Subcutaneous abdominal adipose tissue (tissue), 5 donors: ENCODE results near the gene TSLP.

ENCODE experiments used
- H3K27ac ChIP-seq: one replicate; pipeline ENCODE4 v1.7.0; 2013; ENCODE audit warnings: low read depth, mild to moderate bottlenecking, inconsistent platforms, low read length, moderate library complexity
- H3K27me3 ChIP-seq, 5 donors: one replicate each; pipeline ENCODE4 v1.7.0; 2013; ENCODE audit warnings: low read length in 5 of 5, inconsistent platforms in 1 of 5; ENCODE audit not compliant: control insufficient read depth in 5 of 5, insufficient read depth in 4 of 5
- H3K36me3 ChIP-seq, 5 donors: one replicate each; pipeline ENCODE4 v1.7.0; 2013; ENCODE audit warnings: low read length in 5 of 5; ENCODE audit not compliant: control insufficient read depth in 5 of 5, insufficient read depth in 5 of 5
- H3K4me1 ChIP-seq, 5 donors: one replicate each; pipeline ENCODE4 v1.7.0; 2013; ENCODE audit warnings: low read length in 5 of 5, mild to moderate bottlenecking in 3 of 5, moderate library complexity in 1 of 5; ENCODE audit not compliant: control insufficient read depth in 5 of 5, insufficient read depth in 5 of 5
- H3K4me3 ChIP-seq, 5 donors: one replicate each; pipeline ENCODE4 v1.7.0; 2013; ENCODE audit warnings: low read length in 5 of 5, low read depth in 1 of 5
- H3K9ac ChIP-seq, 5 donors: one replicate each; pipeline ENCODE4 v1.7.0; 2013; ENCODE audit warnings: low read length in 5 of 5, mild to moderate bottlenecking in 4 of 5, moderate library complexity in 3 of 5
- H3K9me3 ChIP-seq, 5 donors: one replicate each; pipeline ENCODE4 v1.7.0; 2013; ENCODE audit warnings: low read length in 5 of 5; ENCODE audit not compliant: control insufficient read depth in 5 of 5
- donor health status: healthy.
- donor health status: healthy.
- donor health status: healthy.
- donor health status: healthy.
- donor health status: healthy.

The TSLP gene

GRCh38 chr5:111119221-111119620 lies 47.7 kb downstream of the TSLP start:
- peaks cover 45 to 67% (median 53%) of the 10 kb centered on the region in 5 donors for H3K36me3 ChIP-seq
- no peaks in the 10 kb centered on the region for H3K4me1 ChIP-seq
- H3K4me3 ChIP-seq: no peak overlapping the region
- H3K27me3 ChIP-seq: no peaks in the 10 kb centered on the region
- H3K9me3 ChIP-seq: no peaks in the 10 kb centered on the region
- H3K27ac ChIP-seq: no peak overlapping the region
- no peak overlapping the region for H3K9ac ChIP-seq

GRCh38 chr5:111119856-111120255 lies 48.3 kb downstream of the TSLP start:
- Histone ChIP-seq H3K27ac (no peak overlapping the region), H3K4me1 (no peaks in the 10 kb centered on the region), H3K27me3 (no peaks in the 10 kb centered on the region), H3K9me3 (no peaks in the 10 kb centered on the region), H3K9ac (no peak overlapping the region), H3K36me3 (peaks cover 43 to 65% (median 57%) of the 10 kb centered on the region in 5 donors), H3K4me3 (no peak overlapping the region)

GRCh38 chr5:111120911-111121310 lies 49.4 kb downstream of the TSLP start:
- Histone ChIP-seq H3K9me3 (no peaks in the 10 kb centered on the region), H3K4me1 (no peaks in the 10 kb centered on the region), H3K27ac (no peak overlapping the region), H3K36me3 (peaks cover 46 to 72% (median 64%) of the 10 kb centered on the region in 5 donors), H3K27me3 (no peaks in the 10 kb centered on the region), H3K4me3 (no peak overlapping the region), H3K9ac (no peak overlapping the region)

GRCh38 chr5:111121926-111122325 lies 50.4 kb downstream of the TSLP start:
- Histone ChIP-seq H3K27me3 (no peaks in the 10 kb centered on the region), H3K9ac (no peak overlapping the region), H3K4me3 (no peak overlapping the region), H3K4me1 (no peaks in the 10 kb centered on the region), H3K27ac (no peak overlapping the region), H3K9me3 (no peaks in the 10 kb centered on the region), H3K36me3 (peaks cover 52 to 82% (median 73%) of the 10 kb centered on the region in 5 donors)

- no peaks in the 10 kb centered on the region for H3K4me1 ChIP-seq
- H3K4me3 ChIP-seq: no peak overlapping the region
- peaks cover 50 to 81% (median 73%) of the 10 kb centered on the region in 5 donors for H3K36me3 ChIP-seq
- H3K9ac ChIP-seq: no peak overlapping the region
- no peaks in the 10 kb centered on the region for H3K9me3 ChIP-seq
- H3K27me3 ChIP-seq: no peaks in the 10 kb centered on the region
- no peak overlapping the region for H3K27ac ChIP-seq
Observed at GRCh38 chr5:111122398-111122797, 50.9 kb downstream of the TSLP start.

GRCh38 chr5:111124793-111125192 lies 53.3 kb downstream of the TSLP start:
- no peak overlapping the region for H3K9ac ChIP-seq
- peaks cover 37 to 73% (median 68%) of the 10 kb centered on the region in 5 donors for H3K36me3 ChIP-seq
- no peaks in the 10 kb centered on the region for H3K9me3 ChIP-seq
- no peaks in the 10 kb centered on the region for H3K27me3 ChIP-seq
- no peaks in the 10 kb centered on the region for H3K4me1 ChIP-seq
- H3K27ac ChIP-seq: no peak overlapping the region
- H3K4me3 ChIP-seq: no peak overlapping the region

GRCh38 chr5:111126896-111127295 lies 55.4 kb downstream of the TSLP start:
- Histone ChIP-seq H3K27ac (no peak overlapping the region), H3K36me3 (peaks cover 24 to 53% (median 49%) of the 10 kb centered on the region in 5 donors), H3K4me1 (peaks cover 0 to 3% (median 0%) of the 10 kb centered on the region in 5 donors), H3K4me3 (no peak overlapping the region), H3K9me3 (no peaks in the 10 kb centered on the region), H3K9ac (no peak overlapping the region), H3K27me3 (no peaks in the 10 kb centered on the region)
